Stimulated activated CD4-positive, alpha-beta T cell treated with anti-CD3 and anti-CD28 coated beads, Interleukin-1b, Interleukin-23, amount 100 ng/mL, for 1 hour (primary cell): Measurements from ENCODE around the gene SLC26A9.
A peak's percentile ranks its signal among the peaks of the same experiment; 100 is the strongest.
"Not testable (repeated sequence)": the region's sequence is repeated elsewhere in the genome, so short reads cannot be mapped to it uniquely, and the experiment has no call there.

ENCODE experiments used
- DNase-seq, 2 donors: peaks; one replicate each; pipeline ENCODE4 v3.0.0-alpha.2; 2020; ENCODE audit warnings: low read depth in 2 of 2

The SLC26A9 gene

DNA sequence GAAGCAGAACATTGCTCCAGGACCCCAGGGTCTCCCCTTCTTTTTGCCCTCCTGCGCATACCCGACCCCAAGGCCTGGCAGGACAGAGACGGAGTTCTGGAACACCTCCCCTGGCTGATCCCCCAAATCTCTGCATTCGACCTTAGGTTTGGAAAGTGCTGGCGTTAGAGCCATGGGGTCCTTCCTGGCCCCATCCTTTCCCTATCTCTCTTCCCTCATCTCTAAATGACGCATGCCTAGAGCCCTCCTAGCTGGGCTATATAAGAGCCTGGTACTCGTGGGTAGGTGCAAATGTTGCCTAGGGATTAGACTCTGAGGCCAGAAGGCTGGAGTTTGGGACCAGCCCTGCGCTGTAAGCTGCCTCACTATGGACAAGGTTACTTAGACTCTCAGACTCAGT lies 16.6 kb downstream of the SLC26A9 start:
- DNase-seq: no peak

DNA sequence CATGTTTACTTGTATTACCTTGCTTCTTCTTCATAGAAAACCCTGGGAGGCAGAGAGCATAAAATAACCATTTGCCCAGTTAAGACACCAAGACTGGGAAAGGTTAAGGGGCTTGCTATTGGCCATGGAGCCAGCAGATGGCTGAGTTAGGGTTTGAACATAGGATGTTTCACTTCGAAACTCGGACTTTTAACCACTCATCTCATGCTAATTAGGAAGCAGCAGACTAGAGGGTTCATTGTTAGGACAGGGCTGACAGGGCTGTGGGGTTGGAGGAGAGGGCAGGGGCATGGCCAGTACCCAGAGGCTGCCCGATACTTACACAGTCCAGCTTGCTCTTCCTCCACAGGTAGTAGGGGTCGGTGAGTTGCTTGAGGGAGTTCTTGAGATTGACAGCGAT lies 17.0 kb downstream of the SLC26A9 start:
- DNase-seq: no peak

DNA sequence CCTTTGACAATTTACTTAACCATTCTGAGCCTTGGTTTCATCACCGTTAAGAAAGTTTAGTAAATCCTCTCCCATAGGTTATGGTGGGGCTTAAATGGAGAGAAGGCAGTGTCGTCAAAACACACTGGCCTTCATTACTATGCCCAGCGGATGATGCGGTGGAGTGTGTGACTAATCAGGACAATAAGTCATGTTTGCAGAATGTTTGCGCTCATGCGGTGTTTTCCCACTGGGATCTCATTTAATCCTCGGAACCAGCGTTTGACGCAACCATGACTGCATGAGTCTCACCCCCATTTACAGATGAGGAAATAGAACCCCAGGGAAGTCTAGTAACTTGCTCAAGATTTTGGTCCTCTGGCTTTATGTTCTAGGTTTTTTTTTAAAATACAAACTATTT lies 17.5 kb downstream of the SLC26A9 start:
- no peak for DNase-seq

DNA sequence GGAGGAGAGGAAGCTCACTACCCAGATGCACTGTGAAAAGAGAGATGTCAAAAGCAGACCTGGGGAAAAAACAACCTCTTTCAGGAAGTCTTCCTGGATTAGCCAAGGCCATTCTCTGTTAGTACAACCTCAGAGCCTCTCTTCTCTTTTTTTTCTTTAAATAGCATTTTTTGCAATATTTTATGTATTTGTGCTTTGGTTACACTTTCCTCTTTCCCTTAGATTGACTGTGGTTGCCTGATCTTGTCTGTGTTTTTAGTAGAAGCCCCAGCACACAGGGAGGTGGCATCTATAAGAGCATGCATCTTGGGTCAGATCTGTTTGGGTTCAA lies 18.8 kb downstream of the SLC26A9 start:
- DNase-seq: no peak

DNA sequence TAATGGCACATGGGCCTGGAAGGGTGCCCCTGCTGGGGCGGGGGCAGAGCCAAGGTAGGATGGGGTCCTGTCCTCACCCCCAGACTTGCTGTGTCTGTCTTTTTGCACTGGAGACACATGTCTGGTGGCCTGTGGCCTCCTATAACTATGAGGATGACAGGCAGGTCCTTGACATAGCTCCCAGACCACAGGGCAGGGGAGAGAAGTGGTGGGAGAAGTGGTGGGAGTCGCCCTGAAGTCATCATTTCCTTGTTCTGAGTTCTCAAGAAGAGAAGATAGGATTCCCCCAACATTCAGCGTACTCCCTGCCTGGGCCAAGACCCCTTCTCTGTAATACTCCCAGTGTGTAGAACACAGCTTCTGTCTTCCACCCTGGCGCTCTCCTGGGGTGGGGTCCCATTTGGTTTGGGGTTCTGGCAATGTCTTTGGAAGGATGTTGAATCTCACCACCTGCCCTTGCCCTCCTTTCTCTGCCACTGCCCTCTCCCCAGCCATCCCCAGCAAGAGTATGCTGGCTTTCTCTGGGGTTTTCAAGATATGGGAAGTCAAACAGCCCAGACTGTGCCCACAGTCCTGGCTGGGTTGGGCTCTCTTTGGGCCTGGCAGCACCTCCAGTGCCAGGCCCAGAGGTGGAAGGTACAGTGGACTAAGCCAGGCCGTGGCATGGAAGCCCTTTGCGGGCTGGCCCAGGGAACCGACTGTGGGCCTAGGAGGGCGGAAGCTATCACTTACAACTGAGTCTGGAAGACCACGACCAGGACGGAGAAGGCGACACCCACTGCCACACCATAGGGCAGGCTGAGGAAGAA lies 19.4 kb downstream of the SLC26A9 start:
- no peak for DNase-seq

DNA sequence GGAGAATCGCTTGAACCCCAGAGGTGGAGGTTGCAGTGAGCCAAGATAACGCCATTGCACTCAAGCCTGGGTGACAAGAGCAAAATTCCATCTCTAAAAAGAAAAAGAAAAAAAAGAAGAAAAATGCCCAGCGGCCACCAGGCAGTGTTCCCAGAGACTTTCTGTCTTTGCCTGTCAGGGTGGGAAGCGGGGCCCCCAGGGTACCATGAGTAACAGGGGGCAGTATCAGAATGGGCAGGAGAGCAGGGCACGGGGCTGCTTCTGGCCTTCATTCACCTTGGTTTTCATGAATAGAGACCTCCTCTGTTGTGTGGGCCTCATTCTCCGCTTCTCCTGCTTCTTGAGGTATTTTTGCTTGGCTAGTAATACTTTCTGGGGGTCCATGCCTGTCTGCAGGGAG lies 20.4 kb downstream of the SLC26A9 start:
- DNase-seq: no peak

DNA sequence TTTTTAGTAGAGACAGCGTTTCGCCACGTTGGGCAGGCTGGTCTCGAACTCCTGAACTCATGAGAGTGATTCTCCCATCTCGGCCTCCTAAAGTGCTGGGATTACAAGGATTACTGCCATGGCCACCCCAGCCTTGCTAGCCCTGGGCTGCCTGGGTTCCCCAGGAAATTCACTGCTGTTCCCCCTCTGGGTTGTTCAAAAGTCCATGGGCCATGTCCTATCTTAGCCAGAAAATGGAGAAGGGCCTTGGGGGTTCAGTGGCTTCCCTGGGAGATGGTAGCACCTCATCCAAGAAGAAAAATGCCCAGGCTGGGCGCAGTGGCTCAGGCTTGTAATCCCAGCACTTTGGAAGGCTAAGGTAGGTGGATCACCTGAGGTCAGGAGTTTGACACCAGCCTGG lies 20.9 kb downstream of the SLC26A9 start:
- DNase-seq: no peak

DNA sequence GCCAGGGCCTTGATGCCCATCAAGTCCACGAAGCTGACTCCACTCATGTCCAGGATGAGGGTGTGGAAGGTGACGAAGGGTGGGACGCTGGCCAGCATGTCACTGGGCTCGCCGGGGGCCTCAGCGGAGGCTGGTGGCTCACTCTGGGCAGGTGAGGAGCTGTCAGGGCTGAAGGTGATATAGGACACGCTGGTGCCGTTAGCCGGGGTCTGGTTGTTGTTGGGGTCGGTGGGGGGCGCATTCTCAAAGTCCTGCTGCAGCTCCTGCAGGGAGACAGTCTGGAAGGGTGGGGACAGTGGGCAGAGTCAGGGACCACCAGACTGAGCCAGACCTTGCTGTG lies 21.7 kb downstream of the SLC26A9 start:
- DNase-seq: no peak

DNA sequence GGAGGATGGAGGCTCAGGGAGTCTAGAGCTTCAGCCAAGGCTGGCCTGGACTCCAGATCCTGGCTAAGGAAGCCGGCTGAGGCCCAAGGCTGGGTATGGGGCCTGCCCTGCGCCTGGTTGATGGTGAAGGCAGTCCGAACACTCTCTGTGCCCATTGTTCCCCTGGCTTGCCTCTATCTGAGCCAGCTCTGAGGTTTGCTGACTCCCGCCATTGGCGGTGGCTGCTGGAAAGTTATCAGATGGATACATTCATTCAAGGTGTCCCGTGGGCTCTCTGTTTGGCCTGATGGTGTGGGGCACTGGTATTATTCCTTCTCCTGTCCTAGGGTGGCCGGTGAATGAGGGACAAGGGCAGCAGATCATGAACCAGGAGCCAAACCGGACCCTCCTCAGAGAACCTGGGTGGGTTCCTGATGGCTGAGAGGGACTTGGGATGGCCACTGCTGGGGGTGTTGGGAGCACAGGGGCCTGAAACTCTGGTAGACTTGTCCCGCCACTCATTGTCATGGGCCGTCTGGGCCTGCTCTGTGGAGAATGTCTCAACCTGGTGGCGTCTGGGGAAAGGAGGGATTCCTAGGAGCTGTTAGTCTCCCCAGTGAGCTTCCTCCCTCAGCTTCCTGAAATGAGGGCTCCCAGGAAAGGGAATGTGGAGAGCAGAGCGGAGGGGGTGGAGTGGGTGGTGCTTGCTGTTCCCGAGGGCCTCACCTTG lies 22.2 kb downstream of the SLC26A9 start:
- DNase-seq: no peak

DNA sequence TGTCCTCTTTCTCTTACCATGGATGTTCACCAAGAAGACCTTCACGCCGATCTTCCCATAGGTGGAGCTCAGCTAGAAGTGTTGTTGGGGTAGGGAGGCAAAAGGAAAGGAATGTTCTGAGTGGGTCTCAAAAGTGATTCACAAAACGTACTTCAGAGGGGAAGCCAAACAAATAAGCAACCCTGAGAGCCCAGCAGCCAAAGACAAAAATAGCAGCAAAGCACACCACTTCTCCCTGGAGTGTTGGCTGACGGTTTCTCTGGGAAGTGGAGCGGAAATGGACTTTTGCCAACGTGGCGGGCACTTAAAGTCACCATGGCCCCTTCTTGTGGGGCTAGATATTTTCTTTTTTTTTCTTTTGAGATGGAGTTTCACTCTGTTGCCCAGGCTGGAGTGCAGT lies 23.1 kb downstream of the SLC26A9 start:
- no peak for DNase-seq

DNA sequence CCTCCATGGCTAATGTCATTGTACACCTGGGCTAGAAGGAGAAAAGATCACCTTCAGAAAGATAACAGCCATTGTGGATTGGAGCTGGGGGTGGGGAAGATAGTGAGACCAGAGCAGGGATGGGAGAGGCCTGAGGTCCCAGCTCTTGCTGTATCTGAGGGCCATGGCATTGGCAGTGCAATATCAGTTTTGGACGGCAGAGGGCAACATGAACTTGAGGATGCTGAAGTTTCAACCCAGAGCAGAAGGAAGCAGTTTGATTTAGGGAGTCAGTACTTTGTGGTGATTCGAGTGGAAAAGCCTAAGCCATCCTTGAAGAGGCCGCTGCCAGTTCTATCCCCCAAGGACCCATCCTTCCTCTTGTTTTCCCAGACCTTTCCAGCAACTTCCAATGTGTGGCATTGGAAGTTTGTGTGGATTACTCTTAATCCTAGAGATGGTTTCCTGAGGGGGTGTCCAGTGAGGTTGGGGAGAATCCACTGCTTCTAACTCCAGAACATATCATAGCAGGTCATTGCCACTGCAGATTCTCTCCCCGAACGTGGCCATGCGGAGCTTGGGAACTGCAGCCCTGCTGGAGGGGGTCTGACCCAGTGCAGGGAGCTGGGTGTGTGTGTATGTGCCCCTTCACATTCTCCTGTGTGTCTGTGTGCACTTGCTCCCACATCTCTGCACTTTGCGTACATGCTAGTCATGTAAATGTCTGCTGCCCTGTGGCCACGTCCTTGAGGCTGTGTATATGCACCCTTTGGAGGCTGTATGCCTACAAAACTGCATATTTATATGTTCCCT lies 24.1 kb downstream of the SLC26A9 start:
- DNase-seq: peak; percentile 7 to 48

DNA sequence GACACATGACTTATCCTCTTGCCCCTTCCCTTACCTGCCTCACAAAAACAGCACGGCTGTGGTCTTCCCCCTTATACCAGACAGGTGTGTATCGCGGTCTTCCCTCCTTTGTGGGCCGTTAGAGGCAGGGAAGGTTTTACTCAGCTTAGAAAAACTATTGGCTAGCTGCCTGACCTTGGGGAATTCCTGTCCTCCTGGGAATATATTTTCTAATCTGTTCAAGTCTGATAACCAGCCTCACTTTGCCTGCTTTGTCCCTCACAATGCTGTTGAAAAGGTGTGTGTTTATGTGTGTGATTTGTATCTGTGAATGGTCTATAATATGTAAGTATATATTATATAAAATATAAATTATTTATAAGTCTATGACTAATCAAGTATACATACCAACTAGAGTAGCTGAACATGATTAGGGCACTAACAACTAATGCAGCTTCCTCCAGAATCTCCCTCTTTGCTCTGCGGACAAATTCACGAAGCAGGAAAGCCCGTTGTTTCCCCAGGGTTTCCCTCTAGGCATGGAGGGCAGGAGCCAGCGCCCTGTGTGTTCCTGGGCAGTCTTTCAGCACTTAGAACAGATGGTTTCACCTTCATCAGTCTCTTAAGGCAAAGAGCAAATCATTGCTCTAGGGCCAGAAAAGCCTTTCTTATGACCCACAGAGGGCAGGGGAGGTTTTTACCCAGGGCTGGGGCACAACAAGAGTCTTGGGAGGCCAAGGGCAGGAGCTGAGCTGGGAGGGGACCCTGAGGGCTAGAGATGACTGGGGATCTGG lies 25.6 kb downstream of the SLC26A9 start:
- DNase-seq: no peak

DNA sequence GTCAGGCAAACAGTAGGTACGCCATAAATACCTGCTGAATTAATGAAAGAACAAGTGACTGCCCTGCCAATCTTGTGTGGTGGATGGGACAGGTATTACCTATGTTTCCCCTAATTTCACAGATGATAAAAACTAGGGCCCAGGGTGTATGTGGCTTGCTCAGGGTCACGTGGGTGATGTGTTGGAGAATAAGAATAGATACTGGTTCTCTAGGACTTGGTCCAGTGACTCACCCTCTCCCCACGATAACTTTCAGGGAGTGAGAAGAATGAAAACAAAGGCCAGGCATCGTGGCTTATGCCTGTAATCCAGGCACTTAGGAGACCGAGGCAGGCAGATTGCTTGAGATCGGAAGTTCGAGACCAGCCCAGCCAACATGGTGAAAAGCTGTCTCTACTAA lies 26.7 kb downstream of the SLC26A9 start:
- no peak for DNase-seq

DNA sequence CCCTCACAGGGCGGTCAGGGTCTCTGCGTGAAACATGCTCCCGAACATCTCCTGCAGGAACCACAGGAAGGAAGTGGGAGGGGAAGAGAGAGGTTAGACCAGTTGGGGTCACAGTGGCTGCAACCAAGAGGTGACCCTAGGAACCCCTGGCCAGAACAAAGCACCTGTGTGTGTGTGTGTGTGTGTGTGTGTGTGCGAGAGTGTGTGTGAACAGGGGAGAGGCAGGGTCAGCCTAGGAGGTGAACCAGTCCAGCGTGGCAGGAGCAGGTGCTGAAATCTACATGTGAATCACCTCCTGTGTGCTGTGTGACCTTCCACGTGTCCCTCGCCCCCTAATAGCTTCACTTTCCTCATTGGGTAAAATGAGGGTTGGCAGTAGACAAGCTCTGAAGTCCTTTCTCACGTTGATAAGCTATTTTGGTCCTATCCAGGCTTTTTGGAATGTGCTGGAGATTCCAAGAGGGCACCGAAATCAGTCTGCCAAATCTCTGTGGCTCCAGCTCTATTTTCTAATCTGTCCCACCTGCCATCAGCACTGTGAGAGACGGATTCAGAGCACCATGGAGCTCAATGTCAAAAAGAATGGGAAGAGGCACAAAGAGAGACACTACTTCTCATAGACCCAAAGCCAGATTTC lies 27.8 kb downstream of the SLC26A9 start:
- DNase-seq: no peak

DNA sequence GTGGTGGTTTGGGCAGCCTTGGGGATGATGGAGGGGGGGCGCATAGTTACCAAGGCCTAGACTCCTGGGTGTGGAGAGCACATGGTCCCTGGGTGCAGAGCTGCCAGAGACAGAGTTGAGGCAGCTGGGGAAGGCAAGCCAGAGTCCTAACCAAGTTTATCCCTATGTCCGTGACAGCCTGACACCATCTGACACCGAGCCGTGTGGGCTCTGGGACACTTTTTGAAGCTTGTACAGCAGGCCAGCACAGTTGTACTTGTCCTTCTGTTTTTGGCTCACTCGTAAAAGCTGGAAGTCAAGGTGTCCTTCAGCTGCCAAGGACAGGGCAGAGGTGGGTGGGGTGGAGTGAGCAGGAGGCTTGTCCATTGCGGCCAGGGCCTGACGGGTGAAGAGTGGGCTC lies 28.5 kb downstream of the SLC26A9 start:
- DNase-seq: no peak

DNA sequence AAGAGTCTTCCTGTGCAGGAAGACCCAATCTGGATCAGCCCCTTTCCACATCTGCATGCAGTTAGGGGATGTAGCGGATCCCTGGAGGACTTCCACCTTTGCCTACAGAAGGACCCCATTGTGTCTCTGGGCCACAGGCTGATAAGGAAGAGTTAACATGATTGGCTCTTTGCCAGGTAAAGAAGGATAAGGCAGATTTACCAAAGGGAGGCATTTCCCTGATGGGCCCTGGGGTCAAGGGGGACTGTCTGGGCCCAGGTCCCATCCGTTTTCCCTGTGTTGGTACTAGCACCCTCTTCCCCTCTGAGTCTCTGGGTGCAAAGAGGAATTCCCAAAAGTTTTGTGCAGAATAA lies 29.1 kb downstream of the SLC26A9 start:
- no peak for DNase-seq

DNA sequence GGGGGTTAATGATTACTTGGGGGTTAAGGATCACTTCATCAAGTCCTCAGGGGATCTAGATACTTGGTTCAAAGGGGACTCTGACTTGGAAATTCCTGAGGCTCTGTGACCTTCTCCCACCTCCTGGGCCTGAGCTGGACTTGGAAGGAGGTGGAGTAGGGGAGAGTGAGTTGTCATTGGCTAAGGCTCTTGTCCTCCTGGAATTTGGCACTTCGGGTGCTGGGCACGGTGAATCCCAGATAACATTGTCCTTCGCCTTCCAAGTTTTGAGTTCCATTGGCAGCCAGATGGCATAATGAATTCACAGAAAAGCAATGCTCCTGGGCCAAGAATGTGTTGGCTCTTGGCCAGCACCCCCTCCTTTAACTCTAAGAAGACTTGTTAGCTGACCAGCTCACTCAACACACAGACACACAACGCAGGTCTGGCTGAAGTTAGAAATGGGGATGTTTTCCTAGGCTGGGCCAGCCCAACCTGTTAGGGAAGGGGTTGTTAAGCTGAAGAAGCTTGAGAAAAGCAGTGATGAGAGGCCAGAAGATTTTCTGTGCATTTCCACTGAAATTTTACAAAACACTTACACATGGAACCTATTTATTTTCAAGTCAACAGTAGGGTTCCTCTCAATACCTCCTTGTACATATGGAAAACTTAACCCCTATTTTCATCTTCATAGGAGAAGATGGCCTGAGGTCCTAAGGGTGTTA lies 29.7 kb downstream of the SLC26A9 start:
- DNase-seq: no peak

DNA sequence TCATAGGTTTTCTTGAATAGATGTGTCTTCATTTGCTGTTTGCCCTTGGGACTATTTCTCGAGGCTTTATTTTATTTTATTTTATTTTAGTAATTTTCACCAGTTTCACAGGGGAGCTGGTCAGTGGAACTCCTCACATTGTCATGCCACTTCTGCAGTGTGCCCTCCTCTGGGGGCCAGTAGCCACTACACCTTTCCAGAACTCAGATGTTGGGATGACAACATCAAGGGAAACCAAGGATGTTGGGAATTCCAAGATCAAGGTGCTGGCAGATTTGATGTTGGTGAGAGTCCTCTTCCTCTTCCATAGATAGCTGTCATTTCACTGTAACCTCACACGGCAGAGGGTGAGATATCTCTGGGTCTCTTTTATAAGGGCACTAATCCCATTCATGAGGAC lies 35.5 kb downstream of the SLC26A9 start:
- no peak for DNase-seq

DNA sequence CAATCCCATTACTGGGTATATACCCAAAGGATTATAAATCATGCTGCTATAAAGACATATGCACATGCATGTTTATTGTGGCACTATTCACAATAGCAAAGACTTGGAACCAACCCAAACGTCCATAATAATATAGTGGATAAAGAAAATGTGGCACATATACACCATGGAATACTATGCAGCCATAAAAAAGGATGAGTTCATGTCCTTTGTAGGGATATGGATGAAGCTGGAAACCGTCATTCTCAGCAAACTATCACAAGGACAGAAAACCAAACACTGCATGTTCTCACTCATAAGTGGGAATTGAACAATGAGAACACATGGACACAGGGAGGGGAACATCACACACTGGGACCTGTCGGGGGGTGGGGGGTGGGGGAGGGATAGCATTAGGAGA lies 38.2 kb downstream of the SLC26A9 start:
- DNase-seq: not testable (repeated sequence)

DNA sequence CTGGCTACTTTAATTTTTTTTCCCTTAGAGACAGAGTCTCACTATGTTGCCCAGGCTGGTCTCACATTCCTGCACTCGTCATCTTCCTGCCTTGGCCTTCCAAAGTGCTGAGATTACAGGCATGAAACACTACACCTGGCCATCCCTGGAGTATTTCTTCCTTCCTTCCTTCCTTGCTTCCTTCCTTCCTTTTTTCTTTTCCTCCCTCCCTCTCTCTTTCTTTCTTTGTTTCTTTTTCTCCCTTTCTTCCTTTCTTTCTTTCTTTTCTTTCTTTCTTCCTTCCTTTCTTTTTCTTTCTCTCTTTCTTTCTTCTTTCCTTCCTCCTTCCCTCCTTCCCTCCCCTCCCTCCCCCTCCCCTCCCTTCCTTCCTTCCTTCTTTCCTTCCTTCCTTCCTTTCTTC lies 46.9 kb downstream of the SLC26A9 start:
- no peak for DNase-seq

DNA sequence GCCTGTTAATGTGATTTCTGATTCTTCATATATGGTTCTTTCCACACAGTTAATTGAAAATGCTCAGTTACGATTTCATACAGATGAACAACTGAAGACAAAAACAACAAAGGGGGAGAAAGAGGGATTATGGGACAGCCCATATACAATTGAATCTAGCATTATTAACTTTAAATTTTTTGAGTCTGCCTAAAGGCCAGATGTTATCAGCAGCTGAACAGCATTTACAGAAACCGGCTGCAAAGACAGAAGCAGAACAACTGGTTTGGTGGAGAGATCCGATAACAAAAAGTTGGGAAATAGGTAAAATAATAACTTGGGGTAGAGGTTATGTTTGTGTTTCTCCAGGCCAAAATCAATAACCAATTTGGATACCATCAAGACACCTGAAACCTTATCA lies 49.1 kb downstream of the SLC26A9 start:
- not testable (repeated sequence) for DNase-seq
